ENCODE results near the gene GAL3ST2.

The GAL3ST2 gene

DNA sequence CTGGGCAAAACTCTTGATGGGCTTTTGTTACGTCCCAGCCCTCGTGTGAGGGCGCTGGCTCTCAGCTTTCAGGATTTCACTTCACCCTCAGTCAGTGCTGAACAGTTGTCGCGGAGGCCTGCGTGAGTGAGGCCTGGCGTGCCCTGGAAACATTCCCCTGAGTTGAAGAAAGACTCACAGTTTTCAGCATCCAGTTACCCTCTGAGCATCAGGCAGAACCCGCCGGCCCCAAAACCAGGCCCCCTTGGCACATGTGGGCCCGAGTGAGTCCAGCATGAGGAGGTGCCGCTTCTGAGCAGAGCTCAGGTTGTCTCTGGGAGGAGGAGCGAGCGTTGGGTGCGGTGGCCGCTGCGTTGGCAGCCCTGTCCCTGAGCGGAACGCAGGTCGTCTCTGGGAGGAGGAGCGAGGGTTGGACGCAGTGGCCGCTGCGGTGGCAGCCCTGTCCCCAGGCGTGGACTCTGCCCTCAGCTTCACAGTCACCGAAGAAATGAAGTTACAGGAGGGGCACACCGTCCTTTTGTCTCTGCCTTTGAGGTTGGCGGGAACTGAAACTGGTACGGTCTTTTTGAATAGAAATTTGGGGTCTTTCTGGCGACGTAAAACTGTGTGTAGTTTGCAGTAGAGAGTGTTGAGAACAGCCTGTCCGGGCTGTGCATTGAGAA lies 32.2 kb downstream of the GAL3ST2 start, which contains the start of gene NEU4:
NEU4 (plus strand) TSS at position 473 of the 662 bp plus-strand sequence. CDS start 5,292 bp downstream, outside the sequence.
- TF ChIP-seq, protein P1, sequence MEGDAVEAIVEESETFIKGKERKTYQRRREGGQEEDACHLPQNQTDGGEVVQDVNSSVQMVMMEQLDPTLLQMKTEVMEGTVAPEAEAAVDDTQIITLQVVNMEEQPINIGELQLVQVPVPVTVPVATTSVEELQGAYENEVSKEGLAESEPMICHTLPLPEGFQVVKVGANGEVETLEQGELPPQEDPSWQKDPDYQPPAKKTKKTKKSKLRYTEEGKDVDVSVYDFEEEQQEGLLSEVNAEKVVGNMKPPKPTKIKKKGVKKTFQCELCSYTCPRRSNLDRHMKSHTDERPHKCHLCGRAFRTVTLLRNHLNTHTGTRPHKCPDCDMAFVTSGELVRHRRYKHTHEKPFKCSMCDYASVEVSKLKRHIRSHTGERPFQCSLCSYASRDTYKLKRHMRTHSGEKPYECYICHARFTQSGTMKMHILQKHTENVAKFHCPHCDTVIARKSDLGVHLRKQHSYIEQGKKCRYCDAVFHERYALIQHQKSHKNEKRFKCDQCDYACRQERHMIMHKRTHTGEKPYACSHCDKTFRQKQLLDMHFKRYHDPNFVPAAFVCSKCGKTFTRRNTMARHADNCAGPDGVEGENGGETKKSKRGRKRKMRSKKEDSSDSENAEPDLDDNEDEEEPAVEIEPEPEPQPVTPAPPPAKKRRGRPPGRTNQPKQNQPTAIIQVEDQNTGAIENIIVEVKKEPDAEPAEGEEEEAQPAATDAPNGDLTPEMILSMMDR (IDR thresholded peaks at IDR 0.05; ENCODE audit: low read depth, low read length, poor library complexity, severe bottlenecking), result no peak
- TF ChIP-seq EZH2phosphoT487 (IDR thresholded peaks at IDR 0.05; ENCODE audit: borderline replicate concordance, low read length), result no peak
- Histone ChIP-seq H3K36me3 (ENCODE audit: control insufficient read depth, low read length) (no peaks in the 10 kb centered on the region), H3K9me3 (ENCODE audit: control insufficient read depth, insufficient read depth, low read length) (no peaks in the 10 kb centered on the region), H3K27ac (ENCODE audit: low read depth, low read length) (no peak within 1 kb of the TSS), H3K27me3 (ENCODE audit: control insufficient read depth, low read length) (peaks cover 10% of the 10 kb centered on the region), H3K4me1 (ENCODE audit: control insufficient read depth, low read length) (peaks cover 19% of the 10 kb centered on the region), H3K4me3 (ENCODE audit: low read length) (no peak within 1 kb of the TSS), H3K4me2 (ENCODE audit: low read length) (no peak within 1 kb of the TSS), H3K9me2 (replicated peaks; ENCODE audit: control insufficient read depth, low read length) (no peaks in the 10 kb centered on the region), H3F3A (ENCODE audit: control insufficient read depth, insufficient read depth) (no peaks in the 10 kb centered on the region), H3K79me2 (ENCODE audit: control insufficient read depth, low read length) (no peaks in the 10 kb centered on the region), H4K20me1 (ENCODE audit: control insufficient read depth, insufficient read depth, low read depth, low read length) (0 out of 2 replicates have a peak, but pooled peaks cover 4% of the 10 kb centered on the region)

DNA sequence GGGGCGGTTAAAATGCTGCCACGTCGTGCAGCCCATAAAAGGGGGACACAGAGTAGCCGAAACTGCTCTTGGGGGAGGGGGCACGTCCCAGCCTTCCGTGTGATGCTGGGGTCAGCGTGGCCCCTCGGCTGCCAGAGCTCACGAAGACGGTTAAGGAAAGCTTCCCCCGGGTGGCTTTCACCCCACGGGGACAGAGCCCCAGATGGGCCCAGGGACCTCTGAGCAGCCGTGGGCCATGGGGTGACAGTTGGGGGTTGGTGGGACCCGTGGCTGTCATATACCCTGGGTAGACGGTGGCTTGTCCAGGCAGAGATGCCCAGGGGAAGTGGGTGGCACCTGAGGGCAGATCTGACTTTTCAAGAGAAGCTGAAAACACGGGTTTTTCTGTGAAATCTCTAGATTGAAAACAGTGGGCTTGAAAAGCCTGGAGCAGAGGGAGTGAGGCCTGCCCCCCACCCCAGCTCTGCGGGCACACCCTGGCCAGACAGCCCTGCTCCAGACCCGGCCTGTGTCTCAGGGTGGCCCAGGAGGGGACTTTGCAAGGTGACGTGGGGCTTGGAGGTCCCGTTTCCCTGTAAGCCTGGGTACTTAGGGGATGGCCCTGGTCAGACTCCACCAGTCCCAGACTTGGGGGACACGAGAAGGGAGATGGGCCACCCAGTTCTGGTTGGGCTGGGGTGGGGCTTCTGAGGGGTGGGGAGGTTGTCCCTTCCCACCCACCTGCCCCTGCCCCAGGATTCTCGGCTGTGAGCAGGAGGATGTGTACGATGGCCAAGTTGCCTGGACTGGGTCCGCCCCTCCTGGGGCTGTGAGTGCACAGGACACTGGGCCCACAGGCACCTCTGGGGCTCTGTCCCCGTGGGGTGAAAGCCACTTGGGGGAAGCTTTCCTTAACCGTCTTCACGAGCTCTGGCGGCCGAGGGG lies 33.0 kb downstream of the GAL3ST2 start:
- TF ChIP-seq, protein P1 (IDR thresholded peaks at IDR 0.05; ENCODE audit: low read depth, low read length, poor library complexity, severe bottlenecking), result no peak
- no peak for TF ChIP-seq EZH2phosphoT487 (IDR thresholded peaks at IDR 0.05; ENCODE audit: borderline replicate concordance, low read length)
- Histone ChIP-seq H3K4me1 (ENCODE audit: control insufficient read depth, low read length) (peaks cover 23% of the 10 kb centered on the region), H3K27ac (ENCODE audit: low read depth, low read length) (no peak overlapping the region), H3K4me3 (ENCODE audit: low read length) (no peak overlapping the region), H3K27me3 (ENCODE audit: control insufficient read depth, low read length) (peaks cover 2% of the 10 kb centered on the region), H3K4me2 (ENCODE audit: low read length) (no peak overlapping the region), H3K79me2 (ENCODE audit: control insufficient read depth, low read length) (no peaks in the 10 kb centered on the region), H3K36me3 (ENCODE audit: control insufficient read depth, low read length) (no peaks in the 10 kb centered on the region), H4K20me1 (ENCODE audit: control insufficient read depth, insufficient read depth, low read depth, low read length) (no peaks in the 10 kb centered on the region), H3K9me3 (ENCODE audit: control insufficient read depth, insufficient read depth, low read length) (no peaks in the 10 kb centered on the region), H3F3A (ENCODE audit: control insufficient read depth, insufficient read depth) (no peaks in the 10 kb centered on the region), H3K9me2 (replicated peaks; ENCODE audit: control insufficient read depth, low read length) (no peaks in the 10 kb centered on the region)

GRCh38 chr2:241810307-241811200 lies 33.9 kb downstream of the GAL3ST2 start:
- Histone ChIP-seq H3K9me3 (ENCODE audit: control insufficient read depth, insufficient read depth, low read length) (no peaks in the 10 kb centered on the region), H4K20me1 (ENCODE audit: control insufficient read depth, insufficient read depth, low read depth, low read length) (no peaks in the 10 kb centered on the region), H3K4me2 (ENCODE audit: low read length) (no peak overlapping the region), H3K4me3 (ENCODE audit: low read length) (no peak overlapping the region), H3K9me2 (replicated peaks; ENCODE audit: control insufficient read depth, low read length) (no peaks in the 10 kb centered on the region), H3F3A (ENCODE audit: control insufficient read depth, insufficient read depth) (no peaks in the 10 kb centered on the region), H3K4me1 (ENCODE audit: control insufficient read depth, low read length) (peaks cover 19% of the 10 kb centered on the region), H3K36me3 (ENCODE audit: control insufficient read depth, low read length) (no peaks in the 10 kb centered on the region), H3K79me2 (ENCODE audit: control insufficient read depth, low read length) (no peaks in the 10 kb centered on the region), H3K27me3 (ENCODE audit: control insufficient read depth, low read length) (no peaks in the 10 kb centered on the region), H3K27ac (ENCODE audit: low read depth, low read length) (no peak overlapping the region)
- TF ChIP-seq, protein P1 (IDR thresholded peaks at IDR 0.05; ENCODE audit: low read depth, low read length, poor library complexity, severe bottlenecking), result no peak
- TF ChIP-seq EZH2phosphoT487 (IDR thresholded peaks at IDR 0.05; ENCODE audit: borderline replicate concordance, low read length), result no peak

Data from DOHH2 (cell line).